ENCODE data around the gene UST. TPM values are rescaled to one million over a fixed set of nuclear protein-coding genes. Genes with fewer than 3 reads are reported as not detected.
A peak's percentile ranks its signal among the peaks of the same experiment; 100 is the strongest.
"Not testable (repeated sequence)": the region's sequence is repeated elsewhere in the genome, so short reads cannot be mapped to it uniquely, and the experiment has no call there.

UST gene
- total RNA-seq, 2 experiments from 2014 or later = 1.5 to 2.3 TPM

DNA sequence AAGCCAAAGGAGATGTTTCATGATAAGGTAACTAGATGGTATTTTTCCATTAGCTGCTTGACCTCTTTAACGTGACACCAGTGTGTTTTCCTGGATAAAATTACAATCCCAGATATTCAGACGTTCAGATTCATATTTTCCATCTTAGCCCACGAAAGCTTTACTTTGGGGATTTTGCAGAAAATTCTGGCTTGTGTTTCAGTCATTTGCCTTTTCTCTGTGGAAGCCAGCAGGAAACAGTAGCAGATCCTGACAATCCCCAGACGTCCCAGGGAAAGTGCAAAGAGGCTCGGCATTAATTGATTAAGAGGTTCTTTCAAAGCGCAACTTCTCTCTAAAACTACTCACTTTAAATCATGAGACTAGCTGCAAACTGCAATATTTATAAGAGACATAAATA lies 243.6 kb downstream of the UST start:
- peaks cover 2% of the 10 kb centered on the region for H3K4me1 Mint-ChIP-seq
- CTCF ChIA-PET = interaction anchor here (0.8 kb wide), 1 partner anchor 376 kb away, joined by 3 read pairs; no protein-coding TSS in a partner anchor
- ATAC-seq (no peak), DNase-seq (no peak)
- H3K9me3 Mint-ChIP-seq (ENCODE audit: low read depth) = no peaks in the 10 kb centered on the region
- no peak overlapping the region for H3K27ac Mint-ChIP-seq
- no peaks in the 10 kb centered on the region for H3K27me3 Mint-ChIP-seq
- H3K4me3 Mint-ChIP-seq = no peak overlapping the region
- peaks cover 8% of the 10 kb centered on the region for H3K36me3 Mint-ChIP-seq

DNA sequence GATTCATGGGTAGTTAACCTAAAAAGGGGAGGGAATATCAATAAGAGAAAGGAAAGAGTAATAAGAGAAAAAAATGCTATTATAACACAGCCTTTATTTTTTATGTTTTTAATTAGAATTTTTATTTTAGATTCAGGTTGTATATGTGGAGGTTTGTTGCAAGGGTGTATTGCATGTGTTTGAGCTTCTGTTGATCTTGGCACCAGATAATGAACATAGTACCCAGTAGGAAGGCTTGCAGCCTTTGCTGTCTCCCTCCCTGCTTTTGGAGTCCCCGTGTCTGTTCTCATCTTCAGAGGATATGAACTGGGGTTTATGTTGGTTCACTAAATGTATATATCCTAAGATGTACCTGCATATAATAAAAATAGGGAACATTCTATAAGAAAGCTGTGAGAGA lies 250.0 kb downstream of the UST start:
- CTCF ChIA-PET = no interaction called here
- no peak overlapping the region for H3K4me3 Mint-ChIP-seq
- peaks cover 23% of the 10 kb centered on the region for H3K36me3 Mint-ChIP-seq
- H3K9me3 Mint-ChIP-seq (ENCODE audit: low read depth) = peaks cover 5% of the 10 kb centered on the region
- peaks cover 25% of the 10 kb centered on the region for H3K4me1 Mint-ChIP-seq
- no peak overlapping the region for H3K27ac Mint-ChIP-seq
- DNase-seq (no peak), ATAC-seq (no peak)
- no peaks in the 10 kb centered on the region for H3K27me3 Mint-ChIP-seq

DNA sequence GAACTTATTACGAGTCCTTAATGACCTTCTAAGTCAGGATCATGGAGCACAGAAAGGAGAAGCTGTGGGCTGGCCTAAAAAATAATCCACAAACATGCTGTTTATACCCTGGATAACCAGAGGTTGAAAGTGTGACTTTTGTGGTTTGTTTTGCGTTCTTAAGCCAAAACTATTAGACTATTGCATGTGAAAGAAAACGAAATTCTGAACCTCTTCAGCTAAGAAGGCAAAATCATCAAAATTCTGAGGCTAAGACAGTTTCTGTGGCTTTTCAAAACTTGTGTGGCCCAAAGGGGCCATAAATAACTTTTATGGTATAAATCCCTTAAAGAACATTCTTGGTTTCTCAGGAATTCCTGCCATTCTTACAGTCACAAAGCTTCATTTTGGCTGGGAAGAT lies 251.0 kb downstream of the UST start:
- H3K4me3 Mint-ChIP-seq = no peak overlapping the region
- DNase-seq = no peak
- no peak overlapping the region for H3K27ac Mint-ChIP-seq
- CTCF ChIA-PET = interaction anchor here (0.7 to 0.8 kb wide), 2 partner anchors 239 to 434 kb away, joined by 3 read pairs; no protein-coding TSS in a partner anchor
- peaks cover 26% of the 10 kb centered on the region for H3K36me3 Mint-ChIP-seq
- H3K9me3 Mint-ChIP-seq (ENCODE audit: low read depth) = peaks cover 5% of the 10 kb centered on the region
- H3K4me1 Mint-ChIP-seq = peaks cover 25% of the 10 kb centered on the region
- ATAC-seq = no peak
- H3K27me3 Mint-ChIP-seq = no peaks in the 10 kb centered on the region

DNA sequence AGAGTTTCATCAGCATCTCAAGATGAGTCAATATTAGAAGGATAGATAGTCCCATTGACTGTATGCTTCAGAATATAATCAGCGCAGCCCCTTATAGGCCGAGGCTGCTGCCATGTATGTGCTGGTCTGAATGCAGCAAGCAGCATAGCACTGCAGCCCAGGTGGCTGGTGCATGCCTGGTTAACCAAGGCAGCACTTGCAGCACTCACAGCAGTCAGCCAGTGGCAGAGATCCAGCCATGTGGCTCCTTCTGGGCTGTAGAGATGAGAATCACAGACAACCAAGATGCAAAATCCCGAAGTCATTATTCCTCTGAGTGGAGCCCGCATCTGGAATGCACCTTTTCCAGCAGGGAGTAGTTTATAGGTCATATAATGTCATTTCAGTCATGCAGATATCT lies 251.9 kb downstream of the UST start:
- no peak for ATAC-seq
- Mint-ChIP-seq H3K4me3 (no peak overlapping the region), H3K27ac (no peak overlapping the region), H3K36me3 (peaks cover 23% of the 10 kb centered on the region), H3K4me1 (peaks cover 25% of the 10 kb centered on the region), H3K9me3 (ENCODE audit: low read depth) (peaks cover 5% of the 10 kb centered on the region), H3K27me3 (no peaks in the 10 kb centered on the region)
- DNase-seq = no peak
- CTCF ChIA-PET = no interaction called here

DNA sequence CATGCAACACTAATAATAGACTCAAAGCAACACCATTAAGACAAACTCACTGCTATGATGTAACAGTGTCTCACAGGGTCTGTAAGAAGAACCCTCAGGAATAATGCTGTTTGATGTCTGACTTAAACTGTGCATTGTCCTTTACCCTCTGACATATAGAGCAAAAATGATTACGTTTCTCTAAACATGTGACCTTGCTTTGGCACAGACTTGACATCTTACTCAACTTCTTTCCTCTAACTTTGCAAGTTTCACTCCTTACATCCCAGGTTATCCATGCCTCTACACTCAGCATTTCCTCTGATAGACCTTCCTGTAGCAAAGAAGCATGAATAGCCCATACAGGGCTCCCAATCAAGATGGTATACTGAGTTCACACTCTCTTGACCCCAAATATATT lies 252.7 kb downstream of the UST start:
- no peak for ATAC-seq
- CTCF ChIA-PET = no interaction called here
- no peak overlapping the region for H3K27ac Mint-ChIP-seq

DNA sequence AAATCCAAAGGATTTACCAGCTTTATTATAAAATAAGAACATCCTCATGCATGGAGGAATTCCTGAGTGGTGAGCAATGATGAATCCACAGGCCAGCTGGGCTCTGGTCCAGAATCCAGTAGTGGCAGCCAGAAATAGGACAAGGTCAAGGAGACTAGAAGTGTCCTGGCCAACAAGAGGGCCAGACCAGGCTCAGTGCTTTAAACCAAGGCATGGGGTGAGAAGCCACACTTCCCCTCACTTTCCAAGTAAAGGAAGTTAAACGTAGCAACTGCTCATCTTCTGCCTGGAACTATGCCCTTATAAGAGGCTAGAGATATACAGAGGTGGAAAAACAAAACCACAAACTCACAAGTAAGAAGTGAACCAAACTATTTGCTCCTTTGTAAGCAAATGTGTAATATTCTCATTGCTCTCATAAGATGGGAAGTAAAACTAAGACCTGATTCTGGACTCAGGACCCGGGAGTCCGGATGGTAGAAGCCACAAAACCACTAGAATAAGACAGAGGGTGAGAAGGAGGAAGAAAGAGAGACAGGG lies 253.2 kb downstream of the UST start:
- no peaks in the 10 kb centered on the region for H3K27me3 Mint-ChIP-seq
- ATAC-seq (peak; percentile 70), DNase-seq (no peak)
- peaks cover 21% of the 10 kb centered on the region for H3K36me3 Mint-ChIP-seq
- peak overlapping the region; percentile 50 for H3K27ac Mint-ChIP-seq
- H3K4me3 Mint-ChIP-seq = no peak overlapping the region
- CTCF ChIA-PET = no interaction called here
- peaks cover 25% of the 10 kb centered on the region for H3K4me1 Mint-ChIP-seq
- H3K9me3 Mint-ChIP-seq (ENCODE audit: low read depth) = peaks cover 5% of the 10 kb centered on the region

More for the DNA sequence above, 252.7 kb downstream of the UST start:
- Mint-ChIP-seq H3K4me1 (peaks cover 25% of the 10 kb centered on the region), H3K4me3 (no peak overlapping the region), H3K36me3 (peaks cover 25% of the 10 kb centered on the region), H3K27me3 (no peaks in the 10 kb centered on the region), H3K9me3 (ENCODE audit: low read depth) (peaks cover 5% of the 10 kb centered on the region)
- DNase-seq = no peak

DNA sequence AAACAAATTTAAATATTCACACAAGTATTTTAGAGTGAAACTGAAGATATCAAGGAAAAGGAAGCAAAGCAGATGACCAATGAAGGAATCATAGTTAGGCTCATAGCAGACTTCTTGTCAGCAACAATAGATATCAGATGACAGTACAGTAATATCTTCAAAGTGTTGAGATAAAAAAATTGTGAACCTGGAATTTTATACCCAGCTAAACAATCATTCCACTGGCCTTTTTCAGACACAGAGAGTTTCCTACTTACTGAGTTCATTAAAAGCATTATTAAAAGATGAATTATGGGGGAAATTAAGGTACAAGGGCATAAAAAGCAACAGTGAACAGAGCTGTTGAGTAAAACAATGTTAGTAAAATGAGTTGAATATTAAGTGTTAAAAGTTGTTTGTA lies 254.6 kb downstream of the UST start:
- CTCF ChIA-PET = interaction anchor here (1.2 kb wide), 1 partner anchor 27 kb away, joined by 3 read pairs; no protein-coding TSS in a partner anchor
- DNase-seq = no peak
- peaks cover 25% of the 10 kb centered on the region for H3K36me3 Mint-ChIP-seq
- H3K4me1 Mint-ChIP-seq = peaks cover 25% of the 10 kb centered on the region
- H3K9me3 Mint-ChIP-seq (ENCODE audit: low read depth) = peaks cover 5% of the 10 kb centered on the region
- ATAC-seq = no peak
- no peak overlapping the region for H3K4me3 Mint-ChIP-seq
- H3K27me3 Mint-ChIP-seq = no peaks in the 10 kb centered on the region
- no peak overlapping the region for H3K27ac Mint-ChIP-seq

DNA sequence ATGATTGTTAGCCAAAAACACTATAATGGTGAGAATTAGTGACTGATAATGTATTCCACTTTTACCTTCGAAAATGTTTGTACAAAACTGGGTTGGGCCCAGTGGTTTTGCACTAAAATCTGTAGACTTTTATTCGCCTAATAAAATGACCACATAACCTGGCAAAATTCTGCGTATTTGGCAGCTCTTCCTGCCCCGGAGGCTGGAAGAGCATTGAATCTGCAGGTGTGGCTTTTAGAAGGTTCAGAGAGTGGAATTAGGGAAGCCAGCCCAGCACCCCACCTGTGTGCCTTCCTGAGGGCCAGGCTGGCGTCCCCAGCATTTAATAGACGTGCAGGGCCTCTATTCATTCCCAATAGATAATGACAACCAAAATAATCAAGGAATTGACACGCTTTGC lies 256.7 kb downstream of the UST start:
- ATAC-seq = no peak
- Mint-ChIP-seq H3K36me3 (peaks cover 28% of the 10 kb centered on the region), H3K9me3 (ENCODE audit: low read depth) (peaks cover 8% of the 10 kb centered on the region), H3K27me3 (no peaks in the 10 kb centered on the region), H3K27ac (no peak overlapping the region), H3K4me1 (peaks cover 17% of the 10 kb centered on the region), H3K4me3 (no peak overlapping the region)
- no peak for DNase-seq
- CTCF ChIA-PET = no interaction called here

DNA sequence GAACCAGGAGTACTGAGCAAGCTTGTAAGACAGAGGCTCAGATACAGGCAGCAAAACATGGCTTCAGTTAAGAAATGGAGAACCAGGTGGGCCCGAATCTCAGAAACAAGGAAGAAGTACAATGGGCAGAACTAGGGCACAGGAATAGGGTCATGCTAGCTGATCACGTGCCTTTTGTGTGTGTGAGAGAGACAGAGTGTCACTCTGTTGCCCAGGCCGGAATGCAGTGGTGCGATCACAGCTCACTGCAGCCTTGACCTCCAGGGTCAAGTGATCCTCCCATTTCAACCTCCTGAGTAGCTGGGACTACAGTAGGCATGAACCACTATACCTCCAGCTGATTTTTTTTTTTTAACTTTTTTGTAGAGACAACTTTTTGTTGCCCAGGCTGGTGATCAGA lies 257.8 kb downstream of the UST start:
- Mint-ChIP-seq H3K9me3 (ENCODE audit: low read depth) (peaks cover 8% of the 10 kb centered on the region), H3K4me3 (no peak overlapping the region), H3K27me3 (no peaks in the 10 kb centered on the region), H3K27ac (no peak overlapping the region), H3K4me1 (peaks cover 11% of the 10 kb centered on the region), H3K36me3 (peaks cover 28% of the 10 kb centered on the region)
- no peak for DNase-seq
- CTCF ChIA-PET = interaction anchor here (1.3 kb wide), 1 partner anchor 427 kb away, joined by 3 read pairs; no protein-coding TSS in a partner anchor
- ATAC-seq = no peak

DNA sequence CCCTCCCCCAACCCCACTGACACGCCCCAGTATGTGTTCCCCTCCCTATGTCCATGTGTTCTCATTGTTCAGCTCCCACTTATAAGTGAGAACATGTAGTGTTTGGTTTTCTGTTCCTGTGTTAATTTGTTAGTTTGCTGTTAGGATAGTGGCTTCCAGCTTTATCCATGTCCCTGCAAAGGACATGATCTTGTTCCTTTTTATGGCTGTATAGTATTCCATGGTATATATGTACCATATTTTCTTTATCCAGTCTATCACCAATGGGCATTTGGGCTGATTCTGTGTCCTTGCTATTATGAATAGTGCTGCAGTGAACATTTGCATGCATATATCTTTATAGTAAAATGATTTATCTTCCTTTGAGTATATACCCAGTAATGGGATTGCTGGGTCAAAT lies 259.4 kb downstream of the UST start:
- ATAC-seq; DNase-seq; H3K27me3 Mint-ChIP-seq; H3K9me3 Mint-ChIP-seq (ENCODE audit: low read depth); H3K4me1 Mint-ChIP-seq; CTCF ChIA-PET; H3K4me3 Mint-ChIP-seq; H3K27ac Mint-ChIP-seq: not testable (repeated sequence)
- H3K36me3 Mint-ChIP-seq = peaks cover 17% of the 10 kb centered on the region

DNA sequence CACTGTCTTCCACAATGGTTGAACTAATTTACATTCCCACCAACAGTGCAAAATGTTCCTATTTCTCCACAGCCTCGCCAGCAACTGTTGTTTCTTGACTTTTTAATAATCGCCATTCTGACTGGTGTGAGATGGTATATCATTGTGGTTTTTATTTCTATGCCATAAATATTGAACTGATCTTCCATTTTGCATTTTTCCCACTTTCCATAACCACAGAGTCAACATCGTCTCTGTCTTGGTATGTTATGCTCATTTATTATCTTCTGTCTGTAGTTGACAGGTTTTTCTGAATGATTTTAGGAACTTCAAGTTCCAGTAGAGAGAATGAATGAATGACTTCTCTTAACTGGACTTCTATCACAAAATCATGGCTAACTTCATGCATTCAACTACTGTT lies 259.8 kb downstream of the UST start:
- DNase-seq = no peak
- H3K4me3 Mint-ChIP-seq = no peak overlapping the region
- no peak for ATAC-seq
- H3K36me3 Mint-ChIP-seq = peaks cover 13% of the 10 kb centered on the region
- CTCF ChIA-PET = no interaction called here
- H3K4me1 Mint-ChIP-seq = no peaks in the 10 kb centered on the region
- no peaks in the 10 kb centered on the region for H3K27me3 Mint-ChIP-seq
- H3K27ac Mint-ChIP-seq = no peak overlapping the region
- H3K9me3 Mint-ChIP-seq (ENCODE audit: low read depth) = peaks cover 3% of the 10 kb centered on the region

DNA sequence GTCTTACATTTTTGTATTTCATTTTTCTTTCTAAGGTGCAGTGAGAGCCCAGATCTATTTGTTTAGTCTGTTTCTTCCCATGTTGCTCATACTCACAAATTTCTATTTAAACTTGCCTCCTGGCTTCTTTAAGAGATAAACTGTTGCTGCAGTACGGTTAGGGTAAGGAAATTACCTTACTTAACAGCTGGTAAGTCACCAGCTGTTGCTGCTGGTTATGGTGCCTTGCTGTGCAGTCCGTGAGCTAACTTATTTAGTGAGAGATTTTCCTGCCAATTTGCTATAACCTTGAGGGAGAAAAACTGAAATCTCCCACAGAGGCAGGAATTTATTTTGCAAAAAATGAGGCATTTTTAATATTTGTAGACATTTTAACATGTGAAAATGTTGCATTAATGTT lies 261.0 kb downstream of the UST start:
- DNase-seq (no peak), ATAC-seq (no peak)
- Mint-ChIP-seq H3K9me3 (ENCODE audit: low read depth) (peaks cover 3% of the 10 kb centered on the region), H3K36me3 (peaks cover 10% of the 10 kb centered on the region), H3K4me3 (no peak overlapping the region), H3K27ac (no peak overlapping the region), H3K4me1 (no peaks in the 10 kb centered on the region), H3K27me3 (no peaks in the 10 kb centered on the region)
- CTCF ChIA-PET = no interaction called here

DNA sequence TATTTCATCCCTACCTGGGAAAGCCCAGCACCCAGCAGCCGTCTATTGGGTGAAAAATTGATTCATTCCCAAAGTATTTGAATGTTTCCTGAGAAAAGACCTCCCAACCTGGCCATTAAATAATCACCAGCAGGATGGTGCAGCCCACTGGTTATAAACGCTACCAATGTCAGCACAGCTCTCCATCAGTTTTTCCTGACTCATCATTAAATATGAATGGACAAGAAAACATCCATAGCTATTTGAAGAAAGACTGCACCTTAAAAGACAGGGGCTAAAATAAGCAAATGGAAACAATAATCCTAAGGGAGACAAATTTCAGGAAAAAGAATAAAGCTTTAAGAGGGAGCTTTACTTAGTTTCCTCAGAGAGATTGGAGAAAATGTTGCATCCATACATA lies 261.9 kb downstream of the UST start:
- CTCF ChIA-PET = no interaction called here

DNA sequence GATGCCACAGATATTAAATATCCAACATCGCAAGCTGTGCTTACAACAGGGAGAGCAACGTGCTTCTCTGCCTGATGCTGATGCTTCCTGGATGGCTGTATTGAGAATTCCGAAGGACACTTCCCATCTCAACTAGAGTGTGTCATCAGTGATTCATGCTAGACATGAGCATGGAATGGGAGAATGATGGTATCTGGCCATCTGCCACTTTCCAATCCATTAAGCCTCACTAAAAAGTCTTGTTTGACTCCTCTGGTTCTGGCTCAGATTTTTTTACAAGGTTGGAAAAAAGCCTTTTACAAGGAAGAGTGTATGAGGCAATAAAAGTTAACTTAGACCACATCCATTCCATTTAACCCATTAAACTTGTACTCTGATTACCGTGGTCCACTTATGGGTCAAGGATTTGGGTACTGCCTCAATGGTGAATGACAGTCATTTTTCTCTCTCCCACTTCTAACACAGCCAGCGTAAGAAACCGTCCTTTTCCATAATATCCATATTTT lies 265.3 kb downstream of the UST start:
- CTCF ChIA-PET = interaction anchor here (0.9 kb wide), 1 partner anchor 420 kb away, joined by 3 read pairs; no protein-coding TSS in a partner anchor
- H3K27me3 Mint-ChIP-seq = no peaks in the 10 kb centered on the region
- ATAC-seq (no peak), DNase-seq (no peak)
- H3K4me3 Mint-ChIP-seq = no peak overlapping the region
- H3K36me3 Mint-ChIP-seq = no peaks in the 10 kb centered on the region
- no peak overlapping the region for H3K27ac Mint-ChIP-seq
- H3K9me3 Mint-ChIP-seq (ENCODE audit: low read depth) = no peaks in the 10 kb centered on the region
- no peaks in the 10 kb centered on the region for H3K4me1 Mint-ChIP-seq

More for the DNA sequence above, 261.9 kb downstream of the UST start:
- Mint-ChIP-seq H3K4me1 (no peaks in the 10 kb centered on the region), H3K27me3 (no peaks in the 10 kb centered on the region), H3K4me3 (no peak overlapping the region), H3K36me3 (peaks cover 10% of the 10 kb centered on the region), H3K27ac (no peak overlapping the region), H3K9me3 (ENCODE audit: low read depth) (peaks cover 3% of the 10 kb centered on the region)
- ATAC-seq (no peak), DNase-seq (no peak)
